Gastrocnemius medialis (tissue), 4 donors: Measurements from ENCODE around the gene WDR45B.

ENCODE experiments used
- POLR2A ChIP-seq, 2 donors: fragments of 450-650 bp; IDR thresholded peaks; one replicate each; pipeline ENCODE4 v1.6.1; 2017; ENCODE audit warnings: antibody characterized with exemption in 2 of 2, mild to moderate bottlenecking in 2 of 2, moderate library complexity in 2 of 2
- TF ChIP-seq, protein P1 (sequence below), 5 experiments: fragments of 450-650 bp in 3 of 5; fragments of 200-600 bp in 2 of 5; sonication (generic) in 2 of 5; IDR thresholded peaks in 4 of 5; conservative IDR thresholded peaks in 1 of 5; 1 replicate in 4 of 5; 2 replicates in 1 of 5; pipeline ENCODE4 v1.5.1; 2016 to 2019; ENCODE audit warnings: antibody characterized with exemption in 5 of 5, mild to moderate bottlenecking in 3 of 5, moderate library complexity in 3 of 5

DNA sequence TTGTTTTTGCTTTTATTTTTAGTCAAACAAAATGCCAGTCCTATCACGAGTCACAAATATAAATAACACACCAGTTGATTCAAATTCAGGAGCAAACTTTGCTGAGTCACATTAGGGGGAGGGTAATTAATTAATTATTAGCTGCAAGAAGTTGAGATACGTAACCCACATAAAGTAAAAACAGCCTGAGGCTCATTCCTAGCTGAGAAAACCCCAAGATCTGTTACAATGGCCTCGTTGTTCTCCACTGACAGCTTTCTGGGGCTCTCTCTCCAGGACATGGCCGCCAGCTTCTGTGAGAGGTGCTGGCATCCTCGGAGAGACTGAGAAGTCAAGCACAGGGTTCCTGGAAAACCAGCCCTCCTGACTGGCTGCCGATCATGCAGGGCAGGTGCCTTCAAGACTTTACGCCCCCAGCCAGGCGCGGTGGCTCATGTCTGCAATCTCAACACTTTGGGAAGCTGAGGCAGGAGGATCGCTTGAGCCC, 39.2 kb upstream of the WDR45B start:
- TF ChIP-seq, protein P1, sequence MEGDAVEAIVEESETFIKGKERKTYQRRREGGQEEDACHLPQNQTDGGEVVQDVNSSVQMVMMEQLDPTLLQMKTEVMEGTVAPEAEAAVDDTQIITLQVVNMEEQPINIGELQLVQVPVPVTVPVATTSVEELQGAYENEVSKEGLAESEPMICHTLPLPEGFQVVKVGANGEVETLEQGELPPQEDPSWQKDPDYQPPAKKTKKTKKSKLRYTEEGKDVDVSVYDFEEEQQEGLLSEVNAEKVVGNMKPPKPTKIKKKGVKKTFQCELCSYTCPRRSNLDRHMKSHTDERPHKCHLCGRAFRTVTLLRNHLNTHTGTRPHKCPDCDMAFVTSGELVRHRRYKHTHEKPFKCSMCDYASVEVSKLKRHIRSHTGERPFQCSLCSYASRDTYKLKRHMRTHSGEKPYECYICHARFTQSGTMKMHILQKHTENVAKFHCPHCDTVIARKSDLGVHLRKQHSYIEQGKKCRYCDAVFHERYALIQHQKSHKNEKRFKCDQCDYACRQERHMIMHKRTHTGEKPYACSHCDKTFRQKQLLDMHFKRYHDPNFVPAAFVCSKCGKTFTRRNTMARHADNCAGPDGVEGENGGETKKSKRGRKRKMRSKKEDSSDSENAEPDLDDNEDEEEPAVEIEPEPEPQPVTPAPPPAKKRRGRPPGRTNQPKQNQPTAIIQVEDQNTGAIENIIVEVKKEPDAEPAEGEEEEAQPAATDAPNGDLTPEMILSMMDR (IDR thresholded peaks at IDR 0.05 in 4 of 5, conservative IDR thresholded peaks at IDR 0.05 in 1 of 5) = no peak
- TF ChIP-seq POLR2A (IDR thresholded peaks at IDR 0.05) = no peak
